GM12878 (cell line): ENCODE results near the gene NFASC. TPM values are rescaled to one million over a fixed set of nuclear protein-coding genes. Genes with fewer than 3 reads are reported as not detected.

Experiments used
- ATAC-seq: fragments of 200-7000 bp; cut with Tn5 transposase; 3 replicates; pipeline ENCODE4 v1.9.1; 2020; ENCODE audit warnings: mild to moderate bottlenecking, moderate library complexity
- BruUV-seq: library from RNA; stranded (reverse); fragments of 400-500 nt; replicated peaks from 2 replicates; lab custom pipeline; 2021; lab: Mats Ljungman, UMichigan
- CTCF ChIA-PET: fragments of 300-600 bp; sonication (Branson Sonifier 250); formaldehyde crosslinking; extraction: SDS; loops from one replicate; lab custom pipeline; 2021; ENCODE audit warnings: inconsistent platforms; lab: Yijun Ruan, JAX
- POLR2A ChIA-PET: fragments of 350-600 bp; formaldehyde crosslinking; extraction: SDS; loops from one replicate; lab custom pipeline; 2021; ENCODE audit warnings: inconsistent platforms; lab: Charles Lee
- RAD21 ChIA-PET: fragments of 300-600 bp; sonication (Branson Sonifier 250); formaldehyde crosslinking; loops from one replicate; lab custom pipeline; 2023; ENCODE audit warnings: antibody characterized with exemption; ENCODE audit not compliant: unreplicated experiment; lab: Charles Lee
- SMC1A ChIA-PET: fragments of 300-600 bp; sonication (Branson Sonifier 250); formaldehyde crosslinking; loops from one replicate; lab custom pipeline; 2023; ENCODE audit not compliant: unreplicated experiment, uncharacterized antibody; lab: Charles Lee
- DNase-seq: peaks from one replicate; pipeline ENCODE4 v3.0.0-alpha.2; 2011; ENCODE audit warnings: low read depth, low spot score
- FAIRE-seq: peaks from 3 replicates; lab custom pipeline; 2011; peaks lifted over from hg19 to GRCh38; lab: Jason Lieb, UNC
- H2AFZ ChIP-seq: 2 replicates; pipeline ENCODE4 v1.6.0; 2011; ENCODE audit warnings: low read depth, low read length, control low read depth; ENCODE audit not compliant: control insufficient read depth
- H3K27ac ChIP-seq: 2 replicates; pipeline ENCODE4 v1.5.1; 2011; ENCODE audit warnings: control low read depth; ENCODE audit not compliant: control insufficient read depth, insufficient read depth
- H3K27me3 ChIP-seq, 2 experiments: replicated peaks in 1 of 2; 2 replicates each; pipeline versions ENCODE4 v1.6.0 to v1.6.1; 2011; ENCODE audit warnings: low read length in 1 of 2; ENCODE audit not compliant: control insufficient read depth in 2 of 2, insufficient read depth in 2 of 2
- H3K36me3 ChIP-seq, 2 experiments: 2 replicates each; pipeline ENCODE4 v1.5.1; 2011; ENCODE audit warnings: low read length in 1 of 2; ENCODE audit not compliant: control insufficient read depth in 2 of 2, insufficient read depth in 2 of 2
- H3K4me1 ChIP-seq: 2 replicates; pipeline ENCODE4 v1.6.1; 2011; ENCODE audit warnings: mild to moderate bottlenecking, low read length, moderate library complexity, mixed read lengths; ENCODE audit not compliant: control insufficient read depth, insufficient read depth
- H3K4me2 ChIP-seq: 2 replicates; pipeline ENCODE4 v1.6.0; 2011; ENCODE audit warnings: control low read depth; ENCODE audit not compliant: control insufficient read depth, insufficient read depth
- H3K4me3 ChIP-seq: fragments of 200-600 bp; sonication (generic); 2 replicates; pipeline ENCODE4 v1.5.1; 2016
- H3K79me2 ChIP-seq: 2 replicates; pipeline ENCODE4 v1.6.0; 2011; ENCODE audit warnings: low read length; ENCODE audit not compliant: control insufficient read depth, insufficient read depth
- H3K9ac ChIP-seq: 2 replicates; pipeline ENCODE4 v1.8.0; 2011; ENCODE audit warnings: low read length, control low read depth, mixed read lengths; ENCODE audit not compliant: control insufficient read depth, insufficient read depth
- H3K9me3 ChIP-seq: replicated peaks from 3 replicates; pipeline ENCODE4 v1.5.1; 2011; ENCODE audit warnings: mild to moderate bottlenecking, low read length; ENCODE audit not compliant: control insufficient read depth, insufficient read depth
- H4K20me1 ChIP-seq: 2 replicates; pipeline ENCODE4 v1.6.0; 2011; ENCODE audit not compliant: control insufficient read depth, insufficient read depth
- BCL11A ChIP-seq: IDR thresholded peaks from 2 replicates; pipeline ENCODE4 v1.6.1; 2011; ENCODE audit warnings: low read depth, low read length
- CHD1 ChIP-seq: IDR thresholded peaks from 2 replicates; pipeline ENCODE4 v1.6.1; 2012; ENCODE audit warnings: low read depth, low read length, improper control_type of control experiment
- NFXL1 ChIP-seq: fragments of 450-650 bp; IDR thresholded peaks from 2 replicates; pipeline ENCODE4 v1.6.1; 2017; ENCODE audit warnings: antibody characterized with exemption, mild to moderate bottlenecking, borderline replicate concordance
- NFYA ChIP-seq: IDR thresholded peaks from 2 replicates; pipeline ENCODE4 v1.6.1; 2011; ENCODE audit warnings: low read depth, mild to moderate bottlenecking, low read length, improper control_type of control experiment, borderline replicate concordance
- NKRF ChIP-seq: fragments of 450-650 bp; conservative IDR thresholded peaks from 2 replicates; pipeline ENCODE4 v1.6.1; 2017; ENCODE audit warnings: mild to moderate bottlenecking, moderate library complexity
- RB1 ChIP-seq: fragments of 450-650 bp; formaldehyde crosslinking; IDR thresholded peaks from 2 replicates; pipeline ENCODE4 v1.6.1; 2017; ENCODE audit warnings: mild to moderate bottlenecking, borderline replicate concordance
- SUZ12 ChIP-seq: fragments of 200-600 bp; sonication (generic); IDR thresholded peaks from one replicate; pipeline ENCODE4 v1.6.1; 2018; ENCODE audit warnings: antibody characterized with exemption, mild to moderate bottlenecking; ENCODE audit not compliant: unreplicated experiment
- WGBS: methylation state at CpG from one replicate; pipeline ENCODE4 v1.1.6; 2016; ENCODE audit warnings: low lambda C conversion rate; ENCODE audit not compliant: insufficient replicate concordance, insufficient coverage; ENCODE audit errors: missing lambda C conversion rate; 5-methylcytosine and 5-hydroxymethylcytosine counted together
- in situ Hi-C: fragments of 300-500 bp; cut with MboI; formaldehyde crosslinking; loops from 9 replicates; pipeline ENCODE4 v1.14.3; 2018; ENCODE audit warnings: mixed read lengths
- intact Hi-C: fragments of 100-400 bp; cut with micrococcal nuclease; formaldehyde crosslinking; loops from one replicate; pipeline ENCODE4 v1.14.2; 2022; ENCODE audit not compliant: unreplicated experiment
- polyA plus RNA-seq, 11 experiments: library from polyadenylated mRNA; depleted of rRNA in 4 of 11; unstranded in 6 of 11; stranded (reverse) in 5 of 11; fragments of >200 nt; fragmentation: Nextera tagmentation in 4 of 11; fragmentation: Illumina TruSeq in 1 of 11; extraction: Ambion mirVana in 4 of 11; extraction: Trizol in 1 of 11; gene quantifications; 1 replicate in 1 of 11; 2 replicates in 10 of 11; pipeline versions ENCODE4 v1.2.1 to v1.2.3, GENCODE V29; 2011 to 2016; ENCODE audit warnings: inconsistent platforms in 2 of 11, missing spikeins in 2 of 11, low read depth in 1 of 11
- total RNA-seq, 4 experiments: library from RNA; depleted of rRNA in 3 of 4; stranded (reverse); fragments of >200 nt in 3 of 4; fragmentation: Illumina TruSeq in 1 of 4; extraction: Trizol in 1 of 4; gene quantifications; 2 replicates each; pipeline versions ENCODE4 v1.2.1 to v1.2.3, GENCODE V29; 2013 to 2021
- TF ChIP-seq, protein P1 (sequence below): fragments of 450-650 bp; IDR thresholded peaks from 2 replicates; pipeline ENCODE4 v1.6.1; 2017; ENCODE audit warnings: mild to moderate bottlenecking, moderate library complexity

Gene NFASC
- total and polyA plus RNA-seq, 10 of the 15 experiments (the other 5 are each of a cell fraction or from before 2014, with no cell fraction given): 0.04 to 0.31 (median 0.12) TPM; not detected in 4

DNA sequence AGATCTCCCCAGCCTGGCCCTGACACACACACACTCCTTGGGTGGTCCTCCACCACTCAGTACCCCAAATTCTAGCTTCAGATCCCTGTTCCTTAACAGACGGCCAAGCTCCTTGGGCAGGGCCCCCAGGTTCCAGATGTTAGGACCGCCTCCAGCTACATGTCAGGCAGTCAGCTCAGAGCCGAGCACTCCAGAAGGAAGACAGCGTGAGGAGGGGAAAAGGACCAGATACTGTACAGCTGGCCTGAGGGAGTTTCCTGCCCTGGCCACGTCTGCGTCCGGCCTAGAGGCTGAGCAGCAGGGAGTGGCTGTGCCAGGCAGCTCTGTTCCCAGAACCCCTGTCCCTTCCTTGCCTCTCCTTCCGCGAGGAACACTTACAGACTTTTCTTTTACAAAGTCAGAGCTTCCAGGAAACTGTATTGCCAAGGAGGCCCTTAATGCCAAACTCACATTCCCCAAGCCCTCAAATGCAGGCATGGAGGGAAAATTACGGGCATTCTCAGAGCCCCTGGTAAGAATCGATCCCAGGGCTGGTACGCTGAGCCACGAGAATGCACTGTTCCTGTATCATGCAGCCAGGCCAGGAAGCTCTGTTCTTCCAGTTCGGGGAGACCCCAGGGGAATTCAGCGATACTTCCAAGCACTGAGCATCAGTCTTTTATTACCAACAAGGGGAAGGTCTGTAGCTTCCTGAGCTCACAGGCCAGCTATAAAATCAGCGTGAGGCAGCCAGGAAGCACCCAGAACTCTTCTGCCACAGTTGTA, 127.1 kb downstream of the NFASC start:
- ATAC-seq (0 out of 3 replicates have a peak, but pooled peaks have one; percentile 28), FAIRE-seq (no peak), DNase-seq (no peak)
- ChIA-PET SMC1A (interaction anchor here (0.6 kb wide), 1 partner anchor 64 kb away, joined by 3 read pairs; no protein-coding TSS in a partner anchor), RAD21 (no interaction called here), CTCF (interaction anchor here (2.8 kb wide), 1 partner anchor 64 kb away, joined by 12 read pairs; no protein-coding TSS in a partner anchor), POLR2A (no interaction called here)
- WGBS: 17% methylated on average over 16 of the region's 16 CpGs
- no peak for TF ChIP-seq RB1
- no peak for TF ChIP-seq NFXL1
- no peak for TF ChIP-seq NFYA
- TF ChIP-seq NKRF: no peak
- no peak for TF ChIP-seq CHD1
- TF ChIP-seq SUZ12: no peak
- TF ChIP-seq, protein P1, sequence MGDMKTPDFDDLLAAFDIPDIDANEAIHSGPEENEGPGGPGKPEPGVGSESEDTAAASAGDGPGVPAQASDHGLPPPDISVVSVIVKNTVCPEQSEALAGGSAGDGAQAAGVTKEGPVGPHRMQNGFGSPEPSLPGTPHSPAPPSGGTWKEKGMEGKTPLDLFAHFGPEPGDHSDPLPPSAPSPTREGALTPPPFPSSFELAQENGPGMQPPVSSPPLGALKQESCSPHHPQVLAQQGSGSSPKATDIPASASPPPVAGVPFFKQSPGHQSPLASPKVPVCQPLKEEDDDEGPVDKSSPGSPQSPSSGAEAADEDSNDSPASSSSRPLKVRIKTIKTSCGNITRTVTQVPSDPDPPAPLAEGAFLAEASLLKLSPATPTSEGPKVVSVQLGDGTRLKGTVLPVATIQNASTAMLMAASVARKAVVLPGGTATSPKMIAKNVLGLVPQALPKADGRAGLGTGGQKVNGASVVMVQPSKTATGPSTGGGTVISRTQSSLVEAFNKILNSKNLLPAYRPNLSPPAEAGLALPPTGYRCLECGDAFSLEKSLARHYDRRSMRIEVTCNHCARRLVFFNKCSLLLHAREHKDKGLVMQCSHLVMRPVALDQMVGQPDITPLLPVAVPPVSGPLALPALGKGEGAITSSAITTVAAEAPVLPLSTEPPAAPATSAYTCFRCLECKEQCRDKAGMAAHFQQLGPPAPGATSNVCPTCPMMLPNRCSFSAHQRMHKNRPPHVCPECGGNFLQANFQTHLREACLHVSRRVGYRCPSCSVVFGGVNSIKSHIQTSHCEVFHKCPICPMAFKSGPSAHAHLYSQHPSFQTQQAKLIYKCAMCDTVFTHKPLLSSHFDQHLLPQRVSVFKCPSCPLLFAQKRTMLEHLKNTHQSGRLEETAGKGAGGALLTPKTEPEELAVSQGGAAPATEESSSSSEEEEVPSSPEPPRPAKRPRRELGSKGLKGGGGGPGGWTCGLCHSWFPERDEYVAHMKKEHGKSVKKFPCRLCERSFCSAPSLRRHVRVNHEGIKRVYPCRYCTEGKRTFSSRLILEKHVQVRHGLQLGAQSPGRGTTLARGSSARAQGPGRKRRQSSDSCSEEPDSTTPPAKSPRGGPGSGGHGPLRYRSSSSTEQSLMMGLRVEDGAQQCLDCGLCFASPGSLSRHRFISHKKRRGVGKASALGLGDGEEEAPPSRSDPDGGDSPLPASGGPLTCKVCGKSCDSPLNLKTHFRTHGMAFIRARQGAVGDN: no peak
- TF ChIP-seq BCL11A: no peak
- Histone ChIP-seq H3K9me3 (no peaks in the 10 kb centered on the region), H3K27ac (no peak overlapping the region), H4K20me1 (no peaks in the 10 kb centered on the region), H3K36me3 (no peaks in the 10 kb centered on the region), H3K4me3 (no peak overlapping the region), H3K9ac (no peak overlapping the region), H3K4me2 (no peak overlapping the region), H2AFZ (no peak overlapping the region), H3K79me2 (no peaks in the 10 kb centered on the region), H3K27me3 (peaks cover 2% of the 10 kb centered on the region in 2 experiments), H3K4me1 (no peaks in the 10 kb centered on the region)
- intact Hi-C loops: no loop called here
- no TSS peak for BruUV-seq
- in situ Hi-C loops: no loop called here
